Skeletal muscle satellite cell (primary cell): ENCODE measurements around the gene CHRM1.
"Not testable (repeated sequence)": the region's sequence is repeated elsewhere in the genome, so short reads cannot be mapped to it uniquely, and the experiment has no call there.

ENCODE experiments used
- H3K27me3 ChIP-seq: 2 replicates; pipeline ENCODE4 v1.7.0; 2013; ENCODE audit warnings: low read length; ENCODE audit not compliant: control insufficient read depth, insufficient read depth
- H3K36me3 ChIP-seq: 2 replicates; pipeline ENCODE4 v1.7.0; 2013; ENCODE audit warnings: mild to moderate bottlenecking, control low read depth, low read length; ENCODE audit not compliant: insufficient read depth
- H3K4me1 ChIP-seq: 2 replicates; pipeline ENCODE4 v1.7.0; 2013; ENCODE audit warnings: low read length; ENCODE audit not compliant: control insufficient read depth, insufficient read depth
- H3K4me2 ChIP-seq: 2 replicates; pipeline ENCODE4 v1.7.0; 2013; ENCODE audit warnings: mild to moderate bottlenecking, low read length
- H3K4me3 ChIP-seq: 2 replicates; pipeline ENCODE4 v1.7.0; 2013; ENCODE audit warnings: low read length
- H3K9ac ChIP-seq: 2 replicates; pipeline ENCODE4 v1.7.0; 2013; ENCODE audit warnings: mild to moderate bottlenecking, low read depth, low read length, moderate library complexity
- H3K9me3 ChIP-seq: replicated peaks from 2 replicates; pipeline ENCODE4 v1.7.0; 2013; ENCODE audit warnings: mild to moderate bottlenecking, control low read depth, low read length

CHRM1 gene

GRCh38 chr11:62937528-62937927, 16.4 kb upstream of the CHRM1 start:
- H3K4me2 ChIP-seq, H3K27me3 ChIP-seq, H3K36me3 ChIP-seq, H3K4me1 ChIP-seq, H3K4me3 ChIP-seq, H3K9me3 ChIP-seq, H3K9ac ChIP-seq: not testable (repeated sequence)

GRCh38 chr11:62934496-62934785, 13.3 kb upstream of the CHRM1 start:
- peaks cover 11% of the 10 kb centered on the region for H3K27me3 ChIP-seq

GRCh38 chr11:62933750-62934495, 12.8 kb upstream of the CHRM1 start:
- H3K9ac ChIP-seq: no peak overlapping the region
- H3K9me3 ChIP-seq: no peaks in the 10 kb centered on the region
- no peaks in the 10 kb centered on the region for H3K4me1 ChIP-seq
- no peak overlapping the region for H3K4me3 ChIP-seq
- H3K27me3 ChIP-seq: peaks cover 16% of the 10 kb centered on the region
- no peak overlapping the region for H3K4me2 ChIP-seq
- H3K36me3 ChIP-seq: no peaks in the 10 kb centered on the region

More at GRCh38 chr11:62934496-62934785, 13.3 kb upstream of the CHRM1 start:
- Histone ChIP-seq H3K4me3 (no peak overlapping the region), H3K4me1 (no peaks in the 10 kb centered on the region), H3K4me2 (no peak overlapping the region), H3K9me3 (no peaks in the 10 kb centered on the region), H3K9ac (no peak overlapping the region), H3K36me3 (no peaks in the 10 kb centered on the region)

GRCh38 chr11:62933285-62933684, 12.1 kb upstream of the CHRM1 start:
- H3K27me3 ChIP-seq: peaks cover 22% of the 10 kb centered on the region
- no peaks in the 10 kb centered on the region for H3K4me1 ChIP-seq
- H3K4me2 ChIP-seq: no peak overlapping the region
- no peaks in the 10 kb centered on the region for H3K9me3 ChIP-seq
- no peak overlapping the region for H3K9ac ChIP-seq
- H3K4me3 ChIP-seq: no peak overlapping the region
- H3K36me3 ChIP-seq: no peaks in the 10 kb centered on the region

- Histone ChIP-seq H3K9ac (no peak overlapping the region), H3K4me3 (no peak overlapping the region), H3K4me1 (no peaks in the 10 kb centered on the region), H3K36me3 (no peaks in the 10 kb centered on the region), H3K9me3 (no peaks in the 10 kb centered on the region), H3K27me3 (peaks cover 36% of the 10 kb centered on the region), H3K4me2 (no peak overlapping the region)
Measured at GRCh38 chr11:62931499-62932278, 10.5 kb upstream of the CHRM1 start.

- no peaks in the 10 kb centered on the region for H3K36me3 ChIP-seq
- peaks cover 47% of the 10 kb centered on the region for H3K27me3 ChIP-seq
- peaks cover 7% of the 10 kb centered on the region for H3K4me1 ChIP-seq
- no peak overlapping the region for H3K4me3 ChIP-seq
- no peak overlapping the region for H3K9ac ChIP-seq
- no peak overlapping the region for H3K4me2 ChIP-seq
- no peaks in the 10 kb centered on the region for H3K9me3 ChIP-seq
Measured at GRCh38 chr11:62930666-62931065, 9.5 kb upstream of the CHRM1 start.

GRCh38 chr11:62930157-62930556, 9.0 kb upstream of the CHRM1 start:
- Histone ChIP-seq H3K9me3 (no peaks in the 10 kb centered on the region), H3K4me3 (no peak overlapping the region), H3K27me3 (peaks cover 52% of the 10 kb centered on the region), H3K4me2 (no peak overlapping the region), H3K9ac (no peak overlapping the region), H3K4me1 (peaks cover 8% of the 10 kb centered on the region), H3K36me3 (no peaks in the 10 kb centered on the region)

GRCh38 chr11:62928011-62928410, 6.8 kb upstream of the CHRM1 start:
- Histone ChIP-seq H3K36me3 (no peaks in the 10 kb centered on the region), H3K9me3 (no peaks in the 10 kb centered on the region), H3K4me3 (no peak overlapping the region), H3K9ac (no peak overlapping the region), H3K4me2 (no peak overlapping the region), H3K27me3 (peaks cover 66% of the 10 kb centered on the region), H3K4me1 (peaks cover 14% of the 10 kb centered on the region)

GRCh38 chr11:62926680-62927455, 5.7 kb upstream of the CHRM1 start:
- Histone ChIP-seq H3K4me2 (peak overlapping the region; percentile 81), H3K4me1 (peaks cover 16% of the 10 kb centered on the region), H3K9me3 (no peaks in the 10 kb centered on the region), H3K27me3 (peaks cover 75% of the 10 kb centered on the region), H3K36me3 (no peaks in the 10 kb centered on the region), H3K9ac (no peak overlapping the region), H3K4me3 (no peak overlapping the region)

GRCh38 chr11:62925745-62926679, 4.8 kb upstream of the CHRM1 start:
- Histone ChIP-seq H3K4me1 (peaks cover 22% of the 10 kb centered on the region), H3K36me3 (no peaks in the 10 kb centered on the region), H3K4me3 (peak overlapping the region; percentile 22), H3K4me2 (peak overlapping the region; percentile 81), H3K9me3 (no peaks in the 10 kb centered on the region), H3K27me3 (peaks cover 82% of the 10 kb centered on the region), H3K9ac (no peak overlapping the region)

GRCh38 chr11:62925308-62925707, 4.1 kb upstream of the CHRM1 start:
- Histone ChIP-seq H3K9ac (no peak overlapping the region), H3K9me3 (no peaks in the 10 kb centered on the region), H3K4me3 (no peak overlapping the region), H3K36me3 (no peaks in the 10 kb centered on the region), H3K27me3 (peaks cover 85% of the 10 kb centered on the region), H3K4me1 (peaks cover 22% of the 10 kb centered on the region), H3K4me2 (peak overlapping the region; percentile 81)
